Astrocyte of the spinal cord (primary cell): ENCODE measurements around the gene IMPG1.

Experiments
- DNase-seq: peaks from one replicate; pipeline ENCODE4 v3.0.0; 2011; ENCODE audit warnings: low read depth, low spot score
- H3K4me3 ChIP-seq: 2 replicates; pipeline ENCODE4 v1.5.1; 2011; ENCODE audit warnings: low read depth, mild to moderate bottlenecking, low read length, moderate library complexity
- CTCF ChIP-seq: IDR thresholded peaks from 2 replicates; pipeline ENCODE4 v1.5.1; 2012; ENCODE audit warnings: low read depth, mild to moderate bottlenecking, low read length, inconsistent platforms
- in situ Hi-C: cut with HindIII; loops from 2 replicates; pipeline ENCODE4 v1.10.0; 2017; ENCODE audit warnings: low sequenced_read_pairs

The IMPG1 gene

GRCh38 chr6:75943381-75943780, 129.1 kb downstream of the IMPG1 start:
- no peak overlapping the region for H3K4me3 ChIP-seq
- TF ChIP-seq CTCF: no peak
- in situ Hi-C loops: no loop called here
- no peak for DNase-seq

- no peak overlapping the region for H3K4me3 ChIP-seq
- no peak for DNase-seq
- no peak for TF ChIP-seq CTCF
- in situ Hi-C loops: no loop called here
These were observed 131.0 kb downstream of the IMPG1 start for GRCh38 chr6:75941509-75941908.

GRCh38 chr6:75940564-75940963, 131.9 kb downstream of the IMPG1 start:
- no peak for DNase-seq
- no peak for TF ChIP-seq CTCF
- H3K4me3 ChIP-seq: no peak overlapping the region
- in situ Hi-C loops: no loop called here

- in situ Hi-C loops: no loop called here
- H3K4me3 ChIP-seq: no peak overlapping the region
- no peak for DNase-seq
- no peak for TF ChIP-seq CTCF
These were observed 134.6 kb downstream of the IMPG1 start for GRCh38 chr6:75937846-75938245.

- H3K4me3 ChIP-seq: no peak overlapping the region
- in situ Hi-C loops: no loop called here
- no peak for DNase-seq
- no peak for TF ChIP-seq CTCF
These were observed 135.8 kb downstream of the IMPG1 start for GRCh38 chr6:75936682-75937081.

- no peak for DNase-seq
- no peak for TF ChIP-seq CTCF
- peak overlapping the region; percentile 38 for H3K4me3 ChIP-seq
- in situ Hi-C loops: no loop called here
These were observed 137.0 kb downstream of the IMPG1 start for GRCh38 chr6:75935473-75935793.
